Endodermal cell (in vitro differentiated cells): ENCODE measurements around the gene XAGE2. TPM values are rescaled to one million over a fixed set of nuclear protein-coding genes. Genes with fewer than 3 reads are reported as not detected.

Experiments used
- DNase-seq: peaks from one replicate; pipeline ENCODE4 v3.0.0-alpha.2; 2017
- H3K27ac ChIP-seq: 2 replicates; pipeline ENCODE4 v1.5.1; 2013; ENCODE audit warnings: mild to moderate bottlenecking, low read depth, low read length, moderate library complexity
- H3K27me3 ChIP-seq: 2 replicates; pipeline ENCODE4 v1.6.1; 2013; ENCODE audit warnings: mild to moderate bottlenecking, low read length, moderate library complexity; ENCODE audit not compliant: insufficient read depth, control insufficient read depth, poor library complexity, severe bottlenecking
- H3K36me3 ChIP-seq: 2 replicates; pipeline ENCODE4 v1.7.0; 2013; ENCODE audit warnings: mild to moderate bottlenecking, low read length, moderate library complexity; ENCODE audit not compliant: control insufficient read depth, insufficient read depth
- H3K4me1 ChIP-seq: one replicate; pipeline ENCODE4 v1.7.0; 2013; ENCODE audit warnings: low read length; ENCODE audit not compliant: control insufficient read depth, insufficient read depth
- H3K4me3 ChIP-seq: 2 replicates; pipeline ENCODE4 v1.5.1; 2013; ENCODE audit warnings: mild to moderate bottlenecking, low read length, moderate library complexity
- H3K9ac ChIP-seq: 2 replicates; pipeline ENCODE4 v1.6.1; 2013; ENCODE audit warnings: mild to moderate bottlenecking, low read length, moderate library complexity; ENCODE audit not compliant: poor library complexity, severe bottlenecking; ENCODE audit errors: extremely low read depth
- H3K9me3 ChIP-seq: 2 replicates; pipeline ENCODE4 v1.6.1; 2013; ENCODE audit warnings: mild to moderate bottlenecking, low read length, moderate library complexity; ENCODE audit not compliant: control insufficient read depth
- H3K27ac Mint-ChIP-seq: 2 replicates; pipeline ENCODE4 v1.8.0; 2020; ENCODE audit warnings: mixed read lengths
- H3K27me3 Mint-ChIP-seq: 2 replicates; pipeline ENCODE4 v1.8.0; 2021; ENCODE audit warnings: mild to moderate bottlenecking, mixed read lengths; ENCODE audit not compliant: insufficient read depth
- H3K36me3 Mint-ChIP-seq: 2 replicates; pipeline ENCODE4 v1.8.0; 2020; ENCODE audit warnings: low read depth, mixed read lengths
- H3K4me1 Mint-ChIP-seq: 2 replicates; pipeline ENCODE4 v1.8.0; 2020; ENCODE audit warnings: mixed read lengths
- H3K4me3 Mint-ChIP-seq: 2 replicates; pipeline ENCODE4 v1.8.0; 2020; ENCODE audit warnings: mild to moderate bottlenecking, moderate library complexity, mixed read lengths
- H3K9me3 Mint-ChIP-seq: 2 replicates; pipeline ENCODE4 v1.8.0; 2020; ENCODE audit warnings: mild to moderate bottlenecking, mixed read lengths
- CTCF ChIP-seq: fragments of 200-600 bp; sonication (generic); conservative IDR thresholded peaks from 2 replicates; pipeline ENCODE4 v1.5.0; 2021; ENCODE audit warnings: antibody characterized with exemption, mild to moderate bottlenecking
- WGBS, 2 experiments: methylation state at CpG; one replicate each; pipeline versions ENCODE4 v1.1.5 to v1.1.7; 2013; ENCODE audit warnings: missing lambda C conversion rate in 2 of 2, mixed read lengths in 1 of 2; ENCODE audit not compliant: insufficient coverage in 1 of 2, insufficient read length in 1 of 2; 5-methylcytosine and 5-hydroxymethylcytosine counted together
- microRNA-seq: library from miRNA; unstranded; fragments of <30 nt; microRNA quantifications from one replicate; pipeline ENCODE4 v1.2.0, GENCODE V29; 2020; ENCODE audit warnings: borderline microRNAs expressed
- total RNA-seq, 2 donors: library from RNA; stranded (reverse); fragmentation: NEBNext Ultra II Directional in 1 of 2; extraction: Animal tissue kit (Norgen Biotek cat#: 25700) in 1 of 2; gene quantifications; 2 replicates in 1 of 2; 3 replicates in 1 of 2; pipeline ENCODE4 v1.2.1, GENCODE V29; 2021

XAGE2 gene
- total RNA-seq, 2 donors from 2014 or later, result not detected

- no peak for TF ChIP-seq CTCF
- WGBS, 2 experiments, result no CpG with 5 or more reads among the region's 1 CpG
- H3K4me1 Mint-ChIP-seq, result no peaks in the 10 kb centered on the region
Observed at GRCh38 chrX:52422884-52423283, 54.1 kb downstream of the XAGE2 start.

GRCh38 chrX:52424656-52425055 is 55.8 kb downstream of the XAGE2 start:
- peaks cover 49% of the 10 kb centered on the region for H3K9me3 Mint-ChIP-seq
- no peak for DNase-seq
- no peak for TF ChIP-seq CTCF
- Histone ChIP-seq H3K4me3 (no peak overlapping the region), H3K27me3 (no peaks in the 10 kb centered on the region), H3K4me1 (no peaks in the 10 kb centered on the region), H3K36me3 (no peaks in the 10 kb centered on the region), H3K9ac (no peak overlapping the region), H3K27ac (no peak overlapping the region), H3K9me3 (no peaks in the 10 kb centered on the region)
- no peaks in the 10 kb centered on the region for H3K36me3 Mint-ChIP-seq
- no peaks in the 10 kb centered on the region for H3K4me1 Mint-ChIP-seq
- H3K27ac Mint-ChIP-seq, result no peak overlapping the region
- 95% methylated on average over 1 of the region's 1 CpG; no CpG with 5 or more reads in 1 of the 2 experiments for WGBS, 2 experiments
- H3K27me3 Mint-ChIP-seq, result peaks cover 11% of the 10 kb centered on the region
- H3K4me3 Mint-ChIP-seq, result no peak overlapping the region

More at GRCh38 chrX:52422884-52423283, 54.1 kb downstream of the XAGE2 start:
- Histone ChIP-seq H3K27ac (no peak overlapping the region), H3K36me3 (no peaks in the 10 kb centered on the region), H3K4me1 (no peaks in the 10 kb centered on the region), H3K27me3 (no peaks in the 10 kb centered on the region), H3K9me3 (no peaks in the 10 kb centered on the region), H3K9ac (no peak overlapping the region), H3K4me3 (no peak overlapping the region)
- no peaks in the 10 kb centered on the region for H3K36me3 Mint-ChIP-seq
- DNase-seq, result no peak
- no peak overlapping the region for H3K4me3 Mint-ChIP-seq
- H3K27ac Mint-ChIP-seq, result no peak overlapping the region
- H3K9me3 Mint-ChIP-seq, result peaks cover 54% of the 10 kb centered on the region
- peaks cover 11% of the 10 kb centered on the region for H3K27me3 Mint-ChIP-seq

Small RNAs within 50 kb of the gene (microRNA-seq; reads per million reads assigned to microRNA genes)
- gene MIR8088, result not detected

Other genes with a start within 250 kb of the XAGE2 start
- gene MAGED4, start 184.1 kb upstream of the XAGE2 start, total RNA-seq, result 10 to 100 TPM; 74.5 to 78.4 TPM
- gene XAGE1A, start 126.8 kb downstream of the XAGE2 start, total RNA-seq, result not detected
- not detected for gene XAGE1B, start 148.0 kb downstream of the XAGE2 start, total RNA-seq